Measurements from ENCODE around the gene OXA1L. TPM values are rescaled to one million over a fixed set of nuclear protein-coding genes. Genes with fewer than 3 reads are reported as not detected.

Gene OXA1L
- total and polyA plus RNA-seq, 4 donors: 81.3 to 99.8 (median 97.2) TPM

- WGBS, 2 donors: 82 to 87% methylated on average over 2 of the region's 2 CpGs
- H3K27ac ChIP-seq (ENCODE audit: low read depth in 1 of 2, low read length in 1 of 2): no peak overlapping the region
- no peak for ATAC-seq (ENCODE audit: insufficient read depth, low FRiP score)
- no peaks in the 10 kb centered on the region for H3K4me1 ChIP-seq (ENCODE audit: control insufficient read depth in 5 of 5, insufficient read depth in 5 of 5, low read length in 5 of 5)
- H3K36me3 ChIP-seq (ENCODE audit: control insufficient read depth in 4 of 4, insufficient read depth in 4 of 4, low read length in 4 of 4): peaks cover 0 to 14% (median 8%) of the 10 kb centered on the region in 4 donors
- H3K9ac ChIP-seq (ENCODE audit: insufficient read depth in 1 of 2, low read length in 2 of 2): no peak overlapping the region
- no peaks in the 10 kb centered on the region for H3K9me3 ChIP-seq (ENCODE audit: control insufficient read depth in 4 of 4, insufficient read depth in 3 of 4, low read length in 3 of 4)
- H3K27me3 ChIP-seq (ENCODE audit: control insufficient read depth in 3 of 3, insufficient read depth in 3 of 3, low read length in 2 of 3): no peaks in the 10 kb centered on the region
- H3K4me3 ChIP-seq: no peak overlapping the region
- DNase-seq: no peak
- TF ChIP-seq CTCF (IDR thresholded peaks at IDR 0.05; ENCODE audit: control extremely low read depth, extremely low read depth): no peak
Observed at GRCh38 chr14:22778084-22778483, 11.6 kb downstream of the OXA1L start.

- DNase-seq (no peak), ATAC-seq (ENCODE audit: insufficient read depth, low FRiP score) (no peak)
- Histone ChIP-seq H3K4me1 (ENCODE audit: control insufficient read depth in 5 of 5, insufficient read depth in 5 of 5, low read length in 5 of 5) (no peaks in the 10 kb centered on the region), H3K9me3 (ENCODE audit: control insufficient read depth in 4 of 4, insufficient read depth in 3 of 4, low read length in 3 of 4) (no peaks in the 10 kb centered on the region), H3K4me3 (no peak overlapping the region), H3K27ac (ENCODE audit: low read depth in 1 of 2, low read length in 1 of 2) (peak overlapping the region in 1 of 2 donors; percentile 4), H3K27me3 (ENCODE audit: control insufficient read depth in 3 of 3, insufficient read depth in 3 of 3, low read length in 2 of 3) (no peaks in the 10 kb centered on the region), H3K9ac (ENCODE audit: insufficient read depth in 1 of 2, low read length in 2 of 2) (no peak overlapping the region), H3K36me3 (ENCODE audit: control insufficient read depth in 4 of 4, insufficient read depth in 4 of 4, low read length in 4 of 4) (peaks cover 0 to 3% (median 1%) of the 10 kb centered on the region in 4 donors)
- 76 to 84% methylated on average over 2 of the region's 2 CpGs for WGBS, 2 donors
- no peak for TF ChIP-seq CTCF (IDR thresholded peaks at IDR 0.05; ENCODE audit: control extremely low read depth, extremely low read depth)
Observed at GRCh38 chr14:22780105-22780679, 13.7 kb downstream of the OXA1L start.

- no peaks in the 10 kb centered on the region for H3K4me1 ChIP-seq (ENCODE audit: control insufficient read depth in 5 of 5, insufficient read depth in 5 of 5, low read length in 5 of 5)
- no peak overlapping the region for H3K4me3 ChIP-seq
- WGBS, 2 donors: 86 to 88% methylated on average over 5 of the region's 5 CpGs
- no peak for TF ChIP-seq CTCF (IDR thresholded peaks at IDR 0.05; ENCODE audit: control extremely low read depth, extremely low read depth)
- no peaks in the 10 kb centered on the region for H3K27me3 ChIP-seq (ENCODE audit: control insufficient read depth in 3 of 3, insufficient read depth in 3 of 3, low read length in 2 of 3)
- DNase-seq (no peak), ATAC-seq (ENCODE audit: insufficient read depth, low FRiP score) (no peak)
- no peaks in the 10 kb centered on the region for H3K9me3 ChIP-seq (ENCODE audit: control insufficient read depth in 4 of 4, insufficient read depth in 3 of 4, low read length in 3 of 4)
- H3K9ac ChIP-seq (ENCODE audit: insufficient read depth in 1 of 2, low read length in 2 of 2): no peak overlapping the region
- peaks cover 0 to 1% (median 0%) of the 10 kb centered on the region in 4 donors for H3K36me3 ChIP-seq (ENCODE audit: control insufficient read depth in 4 of 4, insufficient read depth in 4 of 4, low read length in 4 of 4)
- peak overlapping the region in 1 of 2 donors; percentile 42 for H3K27ac ChIP-seq (ENCODE audit: low read depth in 1 of 2, low read length in 1 of 2)
Observed at GRCh38 chr14:22780941-22781300, 14.4 kb downstream of the OXA1L start.

All from lung (tissue), 12 donors.